Measurements from ENCODE around the gene IRF4. TPM values are rescaled to one million over a fixed set of nuclear protein-coding genes. Genes with fewer than 3 reads are reported as not detected.

Gene IRF4
- total RNA-seq, 3 donors from 2014 or later: 2.8 to 10.5 (median 4.5) TPM

DNA sequence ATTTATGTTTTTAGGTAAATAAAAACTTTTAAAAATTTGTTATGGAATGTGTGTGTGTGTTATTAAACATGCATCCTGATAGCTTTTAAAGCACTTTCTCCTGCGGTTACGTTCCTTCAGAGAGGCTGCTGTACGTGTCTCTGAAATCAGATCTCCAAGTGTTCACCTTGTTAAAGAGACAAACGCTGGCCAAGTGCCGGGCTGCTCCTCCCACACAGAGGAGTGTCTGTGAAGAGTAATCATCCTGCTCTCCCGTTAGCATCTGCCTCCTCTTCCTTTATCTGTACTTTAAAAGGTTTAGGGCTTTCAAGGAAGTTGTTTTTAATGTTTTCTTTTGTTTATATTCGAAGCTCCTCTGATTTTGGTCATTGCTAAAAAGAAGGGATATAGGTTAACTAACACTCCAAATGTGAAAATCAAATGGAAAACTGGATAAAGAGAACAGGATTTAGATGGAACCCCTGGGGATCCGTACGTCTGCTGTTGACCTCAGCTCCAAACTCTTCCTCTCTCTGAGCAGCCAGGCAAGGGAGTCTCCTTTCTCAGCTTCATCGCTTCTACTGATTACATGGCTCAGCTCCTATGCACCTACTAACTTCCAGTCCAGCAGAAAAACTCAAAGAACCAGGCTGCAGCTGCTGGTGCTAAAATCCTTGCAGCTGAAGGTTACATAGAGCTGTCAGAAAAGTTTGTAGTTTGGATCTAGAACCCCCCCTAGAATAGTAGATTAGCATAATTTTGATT, 20.0 kb downstream of the IRF4 start:
- no peaks in the 10 kb centered on the region for H3K36me3 ChIP-seq (ENCODE audit: low read depth)
- intact Hi-C loops (cut with DNase I, micrococcal nuclease): no loop called here
- no peak overlapping the region for H3K4me3 ChIP-seq
- peaks cover 4% of the 10 kb centered on the region for H3K9me3 ChIP-seq
- TF ChIP-seq, protein P1, sequence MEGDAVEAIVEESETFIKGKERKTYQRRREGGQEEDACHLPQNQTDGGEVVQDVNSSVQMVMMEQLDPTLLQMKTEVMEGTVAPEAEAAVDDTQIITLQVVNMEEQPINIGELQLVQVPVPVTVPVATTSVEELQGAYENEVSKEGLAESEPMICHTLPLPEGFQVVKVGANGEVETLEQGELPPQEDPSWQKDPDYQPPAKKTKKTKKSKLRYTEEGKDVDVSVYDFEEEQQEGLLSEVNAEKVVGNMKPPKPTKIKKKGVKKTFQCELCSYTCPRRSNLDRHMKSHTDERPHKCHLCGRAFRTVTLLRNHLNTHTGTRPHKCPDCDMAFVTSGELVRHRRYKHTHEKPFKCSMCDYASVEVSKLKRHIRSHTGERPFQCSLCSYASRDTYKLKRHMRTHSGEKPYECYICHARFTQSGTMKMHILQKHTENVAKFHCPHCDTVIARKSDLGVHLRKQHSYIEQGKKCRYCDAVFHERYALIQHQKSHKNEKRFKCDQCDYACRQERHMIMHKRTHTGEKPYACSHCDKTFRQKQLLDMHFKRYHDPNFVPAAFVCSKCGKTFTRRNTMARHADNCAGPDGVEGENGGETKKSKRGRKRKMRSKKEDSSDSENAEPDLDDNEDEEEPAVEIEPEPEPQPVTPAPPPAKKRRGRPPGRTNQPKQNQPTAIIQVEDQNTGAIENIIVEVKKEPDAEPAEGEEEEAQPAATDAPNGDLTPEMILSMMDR (IDR thresholded peaks at IDR 0.05): no peak
- ATAC-seq (no peak), DNase-seq (no peak)
- no peaks in the 10 kb centered on the region for H3K4me1 ChIP-seq (ENCODE audit: low read depth)

DNA sequence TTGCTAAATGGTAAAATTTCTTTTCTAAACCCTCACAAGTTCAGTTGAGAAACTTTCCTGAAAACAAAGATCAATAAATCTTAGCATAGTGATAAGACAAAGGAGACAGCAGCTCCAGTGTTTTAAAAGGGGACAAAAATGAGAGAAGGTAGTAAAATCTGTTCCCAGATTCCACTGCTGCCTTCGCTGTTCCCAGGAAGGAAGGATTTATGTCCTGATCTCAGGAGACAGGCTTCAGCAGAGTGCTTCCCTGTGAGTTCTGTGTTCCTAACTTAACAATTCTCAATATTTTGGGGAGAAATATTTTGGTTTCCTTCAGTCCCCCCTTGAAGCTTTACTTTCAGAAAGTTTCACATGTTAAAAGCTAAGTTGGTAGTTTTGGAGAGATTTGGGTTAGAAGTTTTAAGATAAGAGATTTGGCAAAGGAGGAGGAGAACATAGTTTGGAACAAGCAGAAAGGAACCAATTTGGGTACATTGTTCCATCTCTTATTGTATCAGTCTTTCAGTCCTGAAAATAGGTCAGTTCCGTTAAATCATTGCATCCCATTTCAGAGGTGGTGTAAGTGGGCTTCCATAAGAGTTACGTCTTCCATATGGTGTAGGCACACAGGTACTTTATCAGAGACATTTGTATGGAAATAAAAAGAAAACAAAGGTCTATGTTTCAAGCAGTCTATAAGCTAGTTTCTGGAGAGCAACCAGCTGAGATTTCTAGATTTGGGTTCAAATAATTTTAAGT, 20.8 kb downstream of the IRF4 start:
- Histone ChIP-seq H3K4me3 (no peak overlapping the region), H3K9me3 (peaks cover 4% of the 10 kb centered on the region), H3K4me1 (ENCODE audit: low read depth) (no peaks in the 10 kb centered on the region), H3K36me3 (ENCODE audit: low read depth) (no peaks in the 10 kb centered on the region)
- TF ChIP-seq, protein P1 (IDR thresholded peaks at IDR 0.05): no peak
- intact Hi-C loops (cut with DNase I, micrococcal nuclease): no loop called here
- ATAC-seq (no peak), DNase-seq (no peak)

DNA sequence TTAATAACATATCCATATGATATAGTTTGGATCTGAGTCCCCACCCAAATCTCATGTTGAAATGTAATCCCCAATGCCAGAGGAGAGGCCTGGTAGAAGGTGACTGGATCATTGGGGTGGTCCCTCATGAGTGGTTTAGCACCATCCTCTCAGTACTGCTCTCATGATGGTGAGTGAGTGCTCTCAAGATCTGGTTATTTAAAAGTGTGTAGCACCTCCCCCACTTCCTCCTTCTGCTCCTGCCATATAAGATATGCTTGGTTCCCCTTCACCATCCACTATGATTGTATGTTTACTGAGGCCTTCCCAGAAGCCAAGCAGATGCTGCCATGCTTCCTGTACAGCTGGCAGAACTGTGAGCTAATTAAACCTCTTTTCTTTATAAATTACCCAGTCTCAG, 22.9 kb downstream of the IRF4 start:
- TF ChIP-seq, protein P1 (IDR thresholded peaks at IDR 0.05): no peak
- Histone ChIP-seq H3K4me3 (no peak overlapping the region), H3K4me1 (ENCODE audit: low read depth) (no peaks in the 10 kb centered on the region), H3K9me3 (peaks cover 4% of the 10 kb centered on the region), H3K36me3 (ENCODE audit: low read depth) (no peaks in the 10 kb centered on the region)
- no peak for ATAC-seq
- intact Hi-C loops (cut with DNase I, micrococcal nuclease): no loop called here
- DNase-seq: no peak

DNA sequence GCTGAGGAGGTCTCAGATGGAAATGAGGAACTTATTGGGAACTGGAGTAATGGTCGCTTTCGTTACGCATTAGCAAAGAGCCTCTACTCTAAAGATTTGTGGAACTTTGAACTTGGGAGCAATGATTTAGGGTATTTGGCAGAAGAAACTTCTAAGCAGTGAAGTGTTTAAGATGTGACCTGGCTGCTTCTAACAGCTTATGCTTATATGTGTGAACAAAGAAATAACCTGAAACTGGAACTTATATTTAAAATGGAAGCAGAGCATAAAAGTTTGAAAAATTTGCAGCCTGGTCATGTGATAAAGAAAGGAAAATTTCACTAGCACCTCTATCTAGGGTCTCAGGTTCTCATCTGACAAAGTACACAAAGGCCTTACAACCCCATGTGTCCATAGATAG, 23.5 kb downstream of the IRF4 start:
- ATAC-seq (no peak), DNase-seq (no peak)
- TF ChIP-seq, protein P1 (IDR thresholded peaks at IDR 0.05): no peak
- intact Hi-C loops (cut with DNase I, micrococcal nuclease): no loop called here
- peaks cover 4% of the 10 kb centered on the region for H3K9me3 ChIP-seq
- H3K4me3 ChIP-seq: no peak overlapping the region
- no peaks in the 10 kb centered on the region for H3K4me1 ChIP-seq (ENCODE audit: low read depth)
- H3K36me3 ChIP-seq (ENCODE audit: low read depth): no peaks in the 10 kb centered on the region

DNA sequence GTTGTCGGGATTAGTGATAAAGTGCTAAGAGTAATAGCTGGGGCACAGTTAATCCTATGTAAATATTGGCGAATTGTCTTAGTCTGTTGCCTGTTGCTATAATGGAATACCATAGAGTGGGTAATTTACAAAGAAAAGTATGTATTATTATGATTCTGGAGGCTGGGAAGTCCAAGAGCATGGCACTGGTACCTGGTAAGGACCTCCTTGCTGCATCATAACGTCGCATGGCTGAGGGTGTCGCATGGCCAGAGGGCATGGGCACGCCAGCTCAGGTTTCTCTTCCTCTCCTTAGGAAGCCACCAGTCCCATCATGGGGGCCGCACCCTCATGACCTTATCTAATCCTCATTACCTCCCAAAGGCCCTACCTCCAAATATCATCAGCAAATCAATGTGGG, 29.7 kb downstream of the IRF4 start:
- H3K36me3 ChIP-seq (ENCODE audit: low read depth): no peaks in the 10 kb centered on the region
- H3K4me1 ChIP-seq (ENCODE audit: low read depth): no peaks in the 10 kb centered on the region
- intact Hi-C loops (cut with DNase I, micrococcal nuclease): no loop called here
- TF ChIP-seq, protein P1 (IDR thresholded peaks at IDR 0.05): no peak
- ATAC-seq: no peak
- no peak for DNase-seq
- no peaks in the 10 kb centered on the region for H3K9me3 ChIP-seq
- H3K4me3 ChIP-seq: no peak overlapping the region
